Subcutaneous adipose tissue (tissue), 4 donors: ENCODE results near the gene ADAM10. TPM values are rescaled to one million over a fixed set of nuclear protein-coding genes. Genes with fewer than 3 reads are reported as not detected.

Experiments used
- total RNA-seq, 4 donors: library from RNA; depleted of rRNA; stranded (reverse); fragments of >200 nt; gene quantifications; one replicate each; pipeline ENCODE4 v1.1.0, GENCODE V29; 2016
- TF ChIP-seq, protein P1 (sequence below): fragments of 450-650 bp; IDR thresholded peaks from one replicate; pipeline ENCODE4 v1.5.1; 2016; ENCODE audit warnings: low read depth, mild to moderate bottlenecking, control low read depth, antibody characterized with exemption, moderate library complexity

The ADAM10 gene
- total RNA-seq, 4 donors from 2014 or later = 55.4 to 105 (median 57.6) TPM

- TF ChIP-seq, protein P1, sequence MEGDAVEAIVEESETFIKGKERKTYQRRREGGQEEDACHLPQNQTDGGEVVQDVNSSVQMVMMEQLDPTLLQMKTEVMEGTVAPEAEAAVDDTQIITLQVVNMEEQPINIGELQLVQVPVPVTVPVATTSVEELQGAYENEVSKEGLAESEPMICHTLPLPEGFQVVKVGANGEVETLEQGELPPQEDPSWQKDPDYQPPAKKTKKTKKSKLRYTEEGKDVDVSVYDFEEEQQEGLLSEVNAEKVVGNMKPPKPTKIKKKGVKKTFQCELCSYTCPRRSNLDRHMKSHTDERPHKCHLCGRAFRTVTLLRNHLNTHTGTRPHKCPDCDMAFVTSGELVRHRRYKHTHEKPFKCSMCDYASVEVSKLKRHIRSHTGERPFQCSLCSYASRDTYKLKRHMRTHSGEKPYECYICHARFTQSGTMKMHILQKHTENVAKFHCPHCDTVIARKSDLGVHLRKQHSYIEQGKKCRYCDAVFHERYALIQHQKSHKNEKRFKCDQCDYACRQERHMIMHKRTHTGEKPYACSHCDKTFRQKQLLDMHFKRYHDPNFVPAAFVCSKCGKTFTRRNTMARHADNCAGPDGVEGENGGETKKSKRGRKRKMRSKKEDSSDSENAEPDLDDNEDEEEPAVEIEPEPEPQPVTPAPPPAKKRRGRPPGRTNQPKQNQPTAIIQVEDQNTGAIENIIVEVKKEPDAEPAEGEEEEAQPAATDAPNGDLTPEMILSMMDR = no peak
These were observed 15.0 kb upstream of the ADAM10 start for GRCh38 chr15:58764468-58764867.

DNA sequence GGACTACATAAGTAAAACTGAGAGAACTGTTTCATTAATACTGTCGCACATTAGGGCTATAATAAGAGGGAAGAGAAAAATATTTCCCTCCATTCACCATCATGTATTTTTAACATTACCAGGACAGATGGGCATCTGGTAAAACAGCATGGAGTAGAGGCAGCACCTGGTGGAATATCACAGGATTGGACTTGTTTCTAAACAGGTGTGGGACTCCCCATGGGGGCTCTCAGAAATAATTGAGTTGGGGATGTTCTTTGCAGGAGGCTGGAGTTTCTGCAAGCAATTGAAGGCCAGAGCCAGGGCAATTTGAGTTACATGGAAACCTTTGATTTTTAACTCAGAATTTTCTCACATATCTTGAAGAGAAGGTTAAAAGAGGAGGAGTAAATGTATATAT is 13.2 kb upstream of the ADAM10 start:
- TF ChIP-seq, protein P1 = no peak

DNA sequence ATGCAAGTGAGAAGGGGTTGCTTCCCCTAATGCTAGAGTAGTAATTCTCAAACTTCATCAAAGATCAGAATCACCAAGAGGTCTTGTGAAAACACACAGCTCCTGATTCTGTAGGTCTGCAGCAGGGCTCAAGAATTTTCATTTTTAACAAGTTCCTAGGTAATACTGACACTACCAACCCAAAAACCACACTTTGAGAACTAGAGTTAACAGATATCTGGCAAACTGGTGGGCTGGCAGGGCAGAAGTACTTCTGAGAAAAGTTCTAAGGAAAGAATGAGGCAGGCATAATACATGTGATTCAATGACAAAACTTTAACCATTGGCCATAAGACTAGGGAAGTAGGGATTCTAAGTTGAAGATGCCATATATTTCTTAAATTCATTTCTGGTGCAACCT is 12.8 kb upstream of the ADAM10 start:
- TF ChIP-seq, protein P1 = no peak

DNA sequence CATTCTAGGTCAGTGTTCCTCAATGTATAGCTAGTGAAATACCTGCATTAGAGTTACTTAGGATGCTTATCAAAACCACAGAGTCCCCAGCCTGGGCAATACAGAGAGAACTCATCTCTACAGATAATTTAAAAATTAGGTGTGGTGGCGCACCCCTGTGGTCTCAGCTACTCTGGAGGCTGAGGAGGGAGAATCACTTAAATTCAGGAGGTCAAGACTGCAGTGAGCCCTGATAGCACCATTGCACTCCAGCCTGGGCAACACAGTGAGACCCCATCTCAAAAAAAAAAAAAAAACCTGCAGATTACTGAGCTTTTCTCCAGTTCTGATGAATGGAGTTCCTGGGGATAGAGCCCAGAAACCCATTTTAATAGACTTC is 11.5 kb upstream of the ADAM10 start:
- TF ChIP-seq, protein P1 = no peak

DNA sequence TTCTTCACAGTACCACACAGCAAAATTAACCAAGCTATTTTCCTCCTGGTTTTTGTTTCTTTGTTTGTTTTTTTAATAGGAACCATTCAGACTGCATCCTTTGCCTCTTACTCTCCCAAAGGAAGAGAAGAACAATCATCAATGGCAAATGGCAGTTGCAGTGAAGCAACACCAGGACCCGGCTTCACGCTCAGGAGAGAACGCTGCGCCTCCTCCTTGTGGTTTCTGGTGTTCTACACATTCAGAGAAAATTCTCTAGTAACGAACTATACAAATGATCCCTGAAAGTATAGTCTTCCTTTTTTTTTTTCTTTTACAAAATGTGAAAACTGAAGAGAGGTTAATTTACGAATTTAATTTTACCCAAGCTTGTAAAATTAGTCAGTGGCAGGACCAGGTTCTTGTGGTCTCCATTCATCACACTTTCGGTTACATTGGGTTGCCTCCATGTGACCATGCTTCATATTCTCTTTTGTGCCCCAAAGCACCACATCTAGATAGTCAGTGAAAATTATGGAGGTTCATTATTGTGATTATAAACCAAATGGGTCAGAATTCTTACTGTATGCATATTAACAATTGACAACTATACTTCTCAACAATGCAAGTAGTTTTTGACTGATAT is 11.0 kb upstream of the ADAM10 start:
- TF ChIP-seq, protein P1 = no peak

DNA sequence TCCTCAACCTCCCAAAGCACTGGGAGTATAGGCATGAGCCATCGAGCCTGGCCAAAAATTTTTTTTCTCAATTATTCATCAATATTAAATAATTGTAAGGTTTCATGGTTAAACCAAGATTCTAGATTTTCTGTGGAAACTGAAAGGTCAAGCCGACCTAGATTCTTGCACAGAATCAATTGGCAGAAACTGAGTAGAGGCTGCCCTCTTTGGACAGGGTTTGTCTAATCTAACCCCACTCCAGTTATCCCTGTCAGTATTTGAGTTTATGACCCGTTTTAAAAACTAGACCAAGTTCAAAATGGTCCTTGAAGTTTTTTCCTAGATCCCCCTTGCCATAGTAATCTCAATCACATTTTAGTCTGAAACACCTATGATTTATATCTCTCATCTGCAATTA is 8.6 kb upstream of the ADAM10 start:
- TF ChIP-seq, protein P1 = no peak

DNA sequence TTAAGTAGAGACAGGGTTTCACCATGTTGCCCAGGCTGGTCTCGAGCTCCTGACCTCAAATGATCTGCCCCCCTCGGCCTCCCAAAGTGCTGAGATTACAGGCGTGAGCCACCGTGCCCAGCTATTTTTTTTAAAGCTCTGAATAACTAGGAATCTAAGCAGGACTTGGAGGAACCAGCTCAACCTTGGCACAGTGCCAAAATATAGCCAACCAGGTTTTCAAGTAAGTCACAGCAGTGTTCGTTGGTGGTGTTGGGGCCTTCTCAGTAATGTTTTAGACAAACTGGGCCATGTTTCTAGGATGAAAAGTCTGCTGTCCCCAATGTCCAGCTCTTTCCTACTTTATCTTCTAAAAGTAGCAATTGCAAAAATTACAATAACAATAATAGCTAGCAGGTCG is 6.4 kb upstream of the ADAM10 start:
- TF ChIP-seq, protein P1 = no peak
